ENCODE results near the gene RABGAP1.

DNA sequence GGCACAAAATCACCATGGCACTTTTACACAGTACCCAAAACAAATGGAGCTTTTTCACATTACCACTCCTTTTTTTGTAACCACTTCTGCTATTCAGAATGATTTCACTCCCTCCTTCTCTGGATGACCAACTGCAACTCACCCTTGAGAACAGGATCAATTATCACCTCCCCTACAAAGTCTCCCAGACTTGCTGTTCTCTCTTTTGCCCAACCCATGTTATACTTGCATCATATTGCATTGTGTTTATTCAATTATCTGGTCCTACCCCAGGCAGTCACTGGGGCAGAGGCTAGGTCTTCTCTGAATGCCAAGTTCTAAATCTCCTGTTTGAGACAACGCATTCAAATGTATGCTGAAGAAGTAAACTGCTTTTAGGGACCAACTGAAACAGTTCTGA, 188.6 kb downstream of the RABGAP1 start:
- TF ChIP-seq, protein P1, sequence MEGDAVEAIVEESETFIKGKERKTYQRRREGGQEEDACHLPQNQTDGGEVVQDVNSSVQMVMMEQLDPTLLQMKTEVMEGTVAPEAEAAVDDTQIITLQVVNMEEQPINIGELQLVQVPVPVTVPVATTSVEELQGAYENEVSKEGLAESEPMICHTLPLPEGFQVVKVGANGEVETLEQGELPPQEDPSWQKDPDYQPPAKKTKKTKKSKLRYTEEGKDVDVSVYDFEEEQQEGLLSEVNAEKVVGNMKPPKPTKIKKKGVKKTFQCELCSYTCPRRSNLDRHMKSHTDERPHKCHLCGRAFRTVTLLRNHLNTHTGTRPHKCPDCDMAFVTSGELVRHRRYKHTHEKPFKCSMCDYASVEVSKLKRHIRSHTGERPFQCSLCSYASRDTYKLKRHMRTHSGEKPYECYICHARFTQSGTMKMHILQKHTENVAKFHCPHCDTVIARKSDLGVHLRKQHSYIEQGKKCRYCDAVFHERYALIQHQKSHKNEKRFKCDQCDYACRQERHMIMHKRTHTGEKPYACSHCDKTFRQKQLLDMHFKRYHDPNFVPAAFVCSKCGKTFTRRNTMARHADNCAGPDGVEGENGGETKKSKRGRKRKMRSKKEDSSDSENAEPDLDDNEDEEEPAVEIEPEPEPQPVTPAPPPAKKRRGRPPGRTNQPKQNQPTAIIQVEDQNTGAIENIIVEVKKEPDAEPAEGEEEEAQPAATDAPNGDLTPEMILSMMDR (IDR thresholded peaks at IDR 0.05) = no peak
- no peak for TF ChIP-seq POLR2A (IDR thresholded peaks at IDR 0.05)
- no peak for TF ChIP-seq EP300 (IDR thresholded peaks at IDR 0.05)

Measured in tibial nerve (tissue), 4 donors.